Right cardiac atrium (tissue), 5 donors: ENCODE results near the gene PSG7. TPM values are rescaled to one million over a fixed set of nuclear protein-coding genes. Genes with fewer than 3 reads are reported as not detected.
"Not testable (repeated sequence)": the region's sequence is repeated elsewhere in the genome, so short reads cannot be mapped to it uniquely, and the experiment has no call there.

ENCODE experiments used
- ATAC-seq, 2 donors: fragments of 200-7000 bp; cut with Tn5 transposase; one replicate each; pipeline versions ENCODE4 v1.8.0 to v1.9.1; 2020; ENCODE audit warnings: moderate library complexity in 2 of 2, mild to moderate bottlenecking in 1 of 2
- DNase-seq, 3 donors: peaks; one replicate each; pipeline ENCODE4 v3.0.0-alpha.2; 2020
- H3K27ac ChIP-seq: one replicate; pipeline ENCODE4 v1.5.1; 2013; ENCODE audit warnings: mild to moderate bottlenecking, low read length, control low read depth, moderate library complexity
- H3K27me3 ChIP-seq: one replicate; pipeline ENCODE4 v1.6.1; 2013; ENCODE audit not compliant: control insufficient read depth, insufficient read depth
- H3K4me1 ChIP-seq: one replicate; pipeline ENCODE4 v1.6.1; 2013; ENCODE audit warnings: low read length; ENCODE audit not compliant: control insufficient read depth, insufficient read depth
- H3K4me3 ChIP-seq: one replicate; pipeline ENCODE4 v1.5.1; 2013; ENCODE audit warnings: low read length, control low read depth
- H3K9me3 ChIP-seq: one replicate; pipeline ENCODE4 v1.6.1; 2013; ENCODE audit warnings: low read length; ENCODE audit not compliant: control insufficient read depth
- WGBS: extraction: QIAGEN DNeasy Blood & Tissue Kit; methylation state at CpG from one replicate; pipeline ENCODE4 v1.1.7; 2013; 5-methylcytosine and 5-hydroxymethylcytosine counted together
- intact Hi-C, 4 donors: fragments of 100-400 bp; cut with DNase I; formaldehyde crosslinking; loops; one replicate each; pipeline versions ENCODE4 v1.11.0 to v1.14.0; 2022 to 2023
- long read RNA-seq, 4 donors: library from polyadenylated mRNA; unstranded; transcript quantifications; one replicate each; pipeline ENCODE4 v2.0.0, GENCODE V29; 2020 to 2021
- polyA plus RNA-seq: library from polyadenylated mRNA; stranded (reverse); fragments of 200-250 nt; gene quantifications from one replicate; pipeline ENCODE4 v1.2.3, GENCODE V29; 2013
- total RNA-seq, 4 donors: library from RNA; stranded (reverse); fragmentation: NEBNext Ultra II Directional; extraction: Animal tissue kit (Norgen Biotek cat#: 25700); gene quantifications; one replicate each; pipeline ENCODE4 v1.2.1, GENCODE V29; 2021
- donor health status: healthy with polysubstance abuse.
- donor health status: DM: no; HTN: yes; CAD: no.
- donor health status: DM: no; HTN: no; CAD: no.
- donor health status: DM: no; HTN: yes; CAD: no; lungs with severe emphysema.
- donor health status: DM: yes; HTN: yes; CAD: no.

The PSG7 gene
- total RNA-seq: not detected
- polyA plus RNA-seq: not detected
- long read RNA-seq, donor 1: 0 reads
- long read RNA-seq, donor 2: 0 reads
- long read RNA-seq, donor 3: 0 reads
- long read RNA-seq, donor 4: 0 reads

DNA sequence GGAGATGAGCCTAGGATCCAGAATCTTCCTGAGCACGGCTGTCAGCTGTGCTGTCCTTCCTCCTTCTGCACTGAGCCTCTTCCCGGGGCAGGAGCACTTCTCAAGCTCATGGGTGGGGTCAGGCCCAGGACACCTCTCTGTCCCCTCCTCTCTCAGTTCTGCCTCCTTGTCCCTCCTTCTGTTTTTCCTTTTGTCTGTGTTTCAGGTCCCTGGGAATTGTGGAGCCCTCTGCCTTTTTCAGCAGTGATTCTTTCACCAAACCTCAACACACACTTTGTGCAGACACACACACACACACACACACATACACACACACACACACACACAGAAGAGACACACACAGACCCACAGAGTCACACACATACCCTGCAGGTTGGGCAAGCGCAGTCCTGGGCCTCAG is at the start of gene PSG7:
Gene PSG7 (minus strand): TSS at position 101 of the 400 bp plus-strand sequence. CDS start 131 bp downstream, outside the sequence.
- whole genome bisulfite sequencing: 79% methylated on average over 3 of the region's 3 CpGs

DNA sequence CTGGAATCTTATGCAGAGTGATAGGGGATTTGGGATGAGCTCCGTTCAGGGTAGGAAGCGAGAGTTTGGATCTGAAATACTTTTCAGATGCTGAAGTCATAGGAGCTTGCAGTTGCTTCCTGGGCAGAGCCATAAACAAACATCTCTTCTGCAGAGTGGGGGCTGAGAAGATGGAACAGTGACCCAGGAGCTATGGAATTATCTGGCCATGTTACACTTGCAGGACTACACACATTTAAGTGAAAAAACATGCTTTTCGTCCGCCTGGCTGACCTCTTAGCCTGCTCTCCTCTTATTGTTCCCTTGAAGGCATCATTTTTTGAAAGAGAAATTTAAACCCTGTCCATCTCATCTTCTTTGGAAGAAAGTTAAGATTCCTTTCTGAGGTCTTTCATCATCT is 48.6 kb upstream of the PSG7 start:
- Histone ChIP-seq H3K27me3 (no peaks in the 10 kb centered on the region), H3K9me3 (no peaks in the 10 kb centered on the region), H3K4me1 (no peaks in the 10 kb centered on the region), H3K27ac (no peak overlapping the region), H3K4me3 (no peak overlapping the region)
- no peak for ATAC-seq
- no peak for DNase-seq
- WGBS: 63% methylated on average over 4 of the region's 4 CpGs
- intact Hi-C loops: no loop called here

More for the DNA sequence above, at the start of gene PSG7:
- H3K4me1 ChIP-seq, H3K4me3 ChIP-seq, H3K9me3 ChIP-seq, DNase-seq, H3K27ac ChIP-seq, ATAC-seq, intact Hi-C loops, H3K27me3 ChIP-seq: not testable (repeated sequence)

DNA sequence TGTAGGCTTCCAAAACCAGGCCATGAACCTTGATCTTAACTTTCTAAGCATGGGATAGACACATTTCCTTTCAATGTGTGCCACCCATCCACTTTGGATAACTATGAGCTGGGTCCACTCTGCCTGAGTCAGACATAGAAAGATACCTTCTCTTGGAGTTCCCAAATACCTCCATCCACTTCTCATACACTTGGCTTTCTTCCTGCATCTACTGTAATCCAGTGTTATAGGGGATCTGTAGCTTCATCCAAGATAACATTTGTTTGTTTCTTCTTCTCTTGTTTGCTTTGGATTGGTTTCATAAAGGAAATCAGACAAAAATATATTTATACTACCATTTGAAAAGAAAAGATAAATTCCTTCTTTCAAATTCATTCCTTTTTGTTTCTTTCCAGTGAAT is 45.1 kb upstream of the PSG7 start:
- DNase-seq, H3K4me1 ChIP-seq, intact Hi-C loops, H3K4me3 ChIP-seq, H3K9me3 ChIP-seq, ATAC-seq, H3K27ac ChIP-seq, H3K27me3 ChIP-seq: not testable (repeated sequence)

DNA sequence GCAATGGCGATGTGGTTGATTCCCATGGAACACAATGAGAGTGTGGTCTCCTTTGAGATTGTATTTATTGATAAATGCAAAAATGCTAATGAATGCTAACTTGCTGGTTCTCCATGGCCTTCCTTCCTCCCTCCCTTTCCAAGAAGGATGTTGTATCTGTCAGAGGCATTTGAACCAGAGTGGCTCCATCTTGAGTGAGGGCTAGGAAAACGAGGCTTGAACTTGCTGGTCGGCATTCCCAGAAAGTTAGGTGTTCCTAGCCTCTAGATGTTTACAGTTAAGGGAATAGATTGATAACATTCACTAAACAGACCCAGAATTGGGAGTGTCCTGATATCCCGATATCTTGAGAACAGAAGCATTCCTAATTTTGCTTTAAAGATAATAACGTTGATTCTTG is 34.4 kb upstream of the PSG7 start:
- H3K27me3 ChIP-seq, H3K9me3 ChIP-seq, H3K4me3 ChIP-seq, DNase-seq, H3K4me1 ChIP-seq, H3K27ac ChIP-seq, intact Hi-C loops, ATAC-seq: not testable (repeated sequence)
- WGBS: 83% methylated on average over 5 of the region's 5 CpGs

DNA sequence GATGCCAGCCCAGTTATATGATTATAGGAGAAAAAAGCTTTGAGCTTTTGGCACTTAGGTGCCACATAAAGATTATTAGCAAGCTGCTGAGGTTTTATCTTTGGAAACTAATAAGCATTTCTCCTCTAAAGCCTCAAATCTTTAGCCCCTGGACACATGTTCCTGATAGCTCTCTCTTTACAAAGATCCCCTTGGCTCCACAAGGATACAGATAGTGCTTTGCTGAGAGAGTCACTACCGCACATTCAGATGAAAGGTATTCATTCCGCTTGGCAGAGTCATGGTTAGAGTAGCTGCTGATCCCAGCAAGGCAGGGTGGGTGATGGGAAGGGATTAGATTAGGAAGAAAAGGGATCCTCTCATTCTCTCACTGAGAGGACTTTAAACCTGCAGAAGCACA is 28.2 kb upstream of the PSG7 start:
- intact Hi-C loops: no loop called here
- H3K9me3 ChIP-seq: no peaks in the 10 kb centered on the region
- H3K4me3 ChIP-seq: no peak overlapping the region
- H3K27ac ChIP-seq: no peak overlapping the region
- DNase-seq (no peak), ATAC-seq (no peak)
- H3K27me3 ChIP-seq: no peaks in the 10 kb centered on the region
- H3K4me1 ChIP-seq: no peaks in the 10 kb centered on the region
- WGBS: 84% methylated on average over 2 of the region's 2 CpGs

DNA sequence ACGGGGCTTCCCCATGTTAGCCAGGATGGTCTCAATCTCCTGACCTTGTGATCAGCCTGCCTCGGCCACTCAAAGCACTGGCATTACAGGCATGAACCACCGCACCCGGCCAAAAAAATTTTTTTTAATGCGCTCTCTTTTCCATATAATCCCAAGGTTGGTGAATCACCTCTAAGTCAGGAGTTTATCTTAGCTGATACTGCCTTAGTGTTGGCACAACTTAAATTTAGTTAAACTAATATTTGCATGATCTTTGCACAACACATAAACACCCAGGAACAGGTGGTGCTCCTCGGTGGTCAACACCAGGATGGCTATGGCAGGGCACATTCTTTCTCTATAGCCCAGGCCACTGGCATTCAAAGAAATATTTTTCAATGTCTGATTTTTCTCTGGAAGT is 24.1 kb upstream of the PSG7 start:
- no peak for ATAC-seq

DNA sequence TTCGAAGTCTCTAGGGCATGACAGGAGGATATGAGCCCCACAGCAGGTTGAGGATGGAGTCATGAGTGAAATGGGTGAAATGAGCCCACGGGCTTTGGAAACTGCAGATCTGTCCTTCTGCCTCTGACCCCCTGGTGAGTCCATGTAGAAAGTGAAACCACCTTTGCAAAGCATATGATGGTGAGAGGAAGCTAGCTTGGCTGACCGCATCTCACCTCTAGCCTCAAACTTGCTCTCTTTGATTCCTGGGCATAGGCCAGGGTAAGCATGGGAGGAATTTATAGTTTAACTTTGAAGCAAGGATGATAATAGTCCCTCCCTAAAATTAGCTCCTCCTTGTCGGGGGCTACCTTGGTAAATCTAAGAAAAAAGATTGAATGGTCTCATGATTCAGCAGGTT is 15.1 kb upstream of the PSG7 start:
- H3K9me3 ChIP-seq, DNase-seq, H3K27me3 ChIP-seq, H3K27ac ChIP-seq, intact Hi-C loops, H3K4me3 ChIP-seq, ATAC-seq, H3K4me1 ChIP-seq: not testable (repeated sequence)
- 71% methylated on average over 4 of the region's 4 CpGs for WGBS

More for the DNA sequence above, 24.1 kb upstream of the PSG7 start:
- 82% methylated on average over 6 of the region's 6 CpGs for WGBS
- no peaks in the 10 kb centered on the region for H3K27me3 ChIP-seq
- H3K27ac ChIP-seq: no peak overlapping the region
- intact Hi-C loops: no loop called here
- DNase-seq: no peak
- H3K4me1 ChIP-seq: no peaks in the 10 kb centered on the region
- no peak overlapping the region for H3K4me3 ChIP-seq
- no peaks in the 10 kb centered on the region for H3K9me3 ChIP-seq

DNA sequence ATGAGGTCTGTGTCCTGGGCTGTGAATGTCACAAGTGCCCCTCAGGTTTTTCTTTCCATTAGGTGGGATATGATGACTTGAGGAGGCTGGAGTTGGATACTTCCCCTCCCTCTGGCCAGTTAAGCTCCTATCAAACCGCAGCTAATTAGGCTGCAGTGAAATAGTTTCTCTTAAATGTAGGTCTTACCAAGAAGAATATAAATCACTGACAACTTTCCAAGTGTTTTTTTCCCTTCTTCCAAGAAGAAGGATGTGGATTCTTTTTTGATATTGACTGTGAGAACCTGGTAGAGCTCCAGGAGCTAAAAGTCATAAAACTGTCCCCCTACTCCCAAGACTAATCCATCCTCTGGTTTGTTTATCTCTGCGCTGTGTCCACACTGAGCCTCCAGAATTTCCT is 14.5 kb upstream of the PSG7 start:
- DNase-seq, H3K9me3 ChIP-seq, H3K4me3 ChIP-seq, ATAC-seq, intact Hi-C loops, H3K27me3 ChIP-seq, H3K27ac ChIP-seq, H3K4me1 ChIP-seq: not testable (repeated sequence)
- 70% methylated on average over 2 of the region's 2 CpGs for WGBS

DNA sequence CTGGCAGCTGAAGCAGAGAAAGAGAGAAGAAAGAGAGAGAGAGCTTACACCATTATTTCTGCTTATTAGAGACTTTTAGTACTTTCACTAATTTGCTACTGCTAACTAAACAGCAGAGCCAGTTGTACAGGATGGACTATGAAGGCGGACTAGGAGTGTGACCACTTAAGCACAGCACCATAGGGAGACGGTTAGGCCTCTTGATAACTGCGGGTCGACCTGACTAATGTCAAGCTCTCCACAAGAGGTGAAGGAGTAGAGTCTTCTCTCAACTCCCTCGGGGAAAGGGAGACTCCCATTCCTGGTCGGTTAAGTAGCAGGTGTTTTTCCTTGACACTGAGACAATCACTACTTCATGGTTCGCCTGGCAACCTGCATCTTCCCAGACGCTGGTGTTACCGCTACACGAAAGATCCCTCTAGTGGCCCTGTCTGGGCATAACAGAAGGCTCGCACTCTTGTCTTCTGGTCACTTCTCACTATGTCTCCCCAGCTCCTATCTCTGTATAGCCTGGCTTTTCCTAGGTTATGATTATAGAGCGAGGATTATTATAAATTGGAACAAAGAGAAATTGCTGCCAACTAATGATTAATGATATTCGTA is 5.3 kb upstream of the PSG7 start:
- no peak for DNase-seq
- H3K27me3 ChIP-seq: no peaks in the 10 kb centered on the region
- H3K4me3 ChIP-seq: no peak overlapping the region
- no peak overlapping the region for H3K27ac ChIP-seq
- intact Hi-C loops: no loop called here
- no peaks in the 10 kb centered on the region for H3K4me1 ChIP-seq
- no peak for ATAC-seq
- WGBS: 28% methylated on average over 13 of the region's 13 CpGs
- H3K9me3 ChIP-seq: no peaks in the 10 kb centered on the region

DNA sequence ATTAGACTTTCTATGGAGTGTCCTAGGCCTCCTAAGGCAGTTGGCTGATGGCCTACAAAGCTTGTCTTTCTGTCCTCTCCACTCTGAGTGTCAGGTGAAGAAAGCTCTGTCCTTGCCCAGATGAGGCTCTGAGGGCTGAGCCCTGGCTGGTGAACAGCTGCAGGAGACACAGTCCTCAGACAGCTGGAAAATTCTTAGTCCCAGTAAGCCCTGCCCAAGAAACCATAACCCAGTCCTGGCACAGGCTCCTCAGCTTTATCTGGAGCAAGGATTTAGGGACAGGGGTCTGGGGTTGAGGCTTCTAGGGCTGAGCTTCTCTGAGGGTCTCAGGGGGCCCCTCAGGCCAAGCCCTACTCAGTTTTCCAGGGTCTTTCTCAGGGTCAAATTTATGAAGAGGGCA is 2.3 kb downstream of the PSG7 start:
- H3K4me3 ChIP-seq, H3K4me1 ChIP-seq, H3K27me3 ChIP-seq, ATAC-seq, intact Hi-C loops, H3K27ac ChIP-seq, H3K9me3 ChIP-seq, DNase-seq: not testable (repeated sequence)

DNA sequence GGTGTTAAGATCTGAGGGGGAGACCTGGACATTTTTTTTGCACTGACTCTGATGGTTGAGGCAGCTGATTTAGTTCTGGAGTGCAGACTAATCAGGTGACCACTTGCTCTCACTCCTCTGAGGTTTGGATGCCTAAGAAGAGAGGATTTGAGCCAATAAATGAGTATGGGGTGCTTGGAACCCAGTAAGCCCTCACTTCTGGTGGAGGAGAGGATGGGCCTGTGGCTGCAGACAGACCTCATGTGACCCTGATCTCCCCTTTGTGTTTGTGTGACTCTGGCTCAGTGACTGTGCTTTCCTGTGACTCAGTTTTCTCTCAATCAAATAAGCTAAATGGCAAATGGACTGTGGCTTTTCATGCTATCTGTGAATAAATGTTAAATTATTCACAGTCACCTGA is 2.8 kb downstream of the PSG7 start:
- H3K9me3 ChIP-seq, H3K4me1 ChIP-seq, DNase-seq, H3K27me3 ChIP-seq, intact Hi-C loops, H3K4me3 ChIP-seq, ATAC-seq, H3K27ac ChIP-seq: not testable (repeated sequence)

DNA sequence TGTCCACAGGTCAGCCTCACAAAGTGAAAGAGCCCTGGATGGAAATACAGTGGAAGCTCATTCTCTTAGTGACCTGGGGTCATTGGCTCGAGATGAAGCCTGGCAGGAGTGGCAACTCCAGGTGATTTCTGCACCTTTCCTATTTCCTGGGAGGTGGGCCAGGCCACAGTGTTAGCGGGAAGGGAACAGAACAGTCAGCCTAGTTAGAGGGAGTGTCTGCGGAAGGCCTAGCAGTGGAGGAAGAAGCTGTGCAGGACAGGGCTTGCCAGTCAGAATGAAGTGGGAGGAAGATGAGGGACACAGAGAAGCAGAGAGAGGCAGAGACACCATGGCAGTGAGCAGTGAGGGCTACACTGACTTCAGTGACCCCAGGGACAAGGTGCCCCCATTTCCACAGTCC is 3.6 kb downstream of the PSG7 start:
- H3K4me3 ChIP-seq, H3K27ac ChIP-seq, DNase-seq, intact Hi-C loops, ATAC-seq, H3K4me1 ChIP-seq, H3K27me3 ChIP-seq, H3K9me3 ChIP-seq: not testable (repeated sequence)
- WGBS: 81% methylated on average over 3 of the region's 3 CpGs
